Type B pancreatic cell (in vitro differentiated cells): ENCODE measurements around the gene TEX19. TPM values are rescaled to one million over a fixed set of nuclear protein-coding genes. Genes with fewer than 3 reads are reported as not detected.

Source experiments
- DNase-seq: peaks from one replicate; pipeline ENCODE4 v3.0.0; 2021; ENCODE audit warnings: mixed read lengths; ENCODE audit not compliant: unreplicated experiment; ENCODE audit errors: extremely low spot score
- H3K27ac Mint-ChIP-seq: 2 replicates; pipeline ENCODE4 v1.8.0; 2021; ENCODE audit warnings: mild to moderate bottlenecking, mixed read lengths
- H3K27me3 Mint-ChIP-seq: 2 replicates; pipeline ENCODE4 v1.8.0; 2021; ENCODE audit warnings: mixed read lengths
- H3K36me3 Mint-ChIP-seq: 2 replicates; pipeline ENCODE4 v1.8.0; 2021; ENCODE audit warnings: mixed read lengths
- H3K4me1 Mint-ChIP-seq: one replicate; pipeline ENCODE4 v1.8.0; 2021; ENCODE audit warnings: mixed read lengths; ENCODE audit not compliant: unreplicated experiment
- H3K4me3 Mint-ChIP-seq: 2 replicates; pipeline ENCODE4 v1.8.0; 2021; ENCODE audit warnings: mild to moderate bottlenecking, mixed read lengths
- H3K9me3 Mint-ChIP-seq: 2 replicates; pipeline ENCODE4 v1.8.0; 2021; ENCODE audit warnings: mixed read lengths
- total RNA-seq: library from RNA; stranded (reverse); gene quantifications from 2 replicates; pipeline ENCODE4 v1.2.1, GENCODE V29; 2021; ENCODE audit warnings: low replicate concordance
- TF ChIP-seq, protein P1 (sequence below): fragments of 200-600 bp; sonication (generic); conservative IDR thresholded peaks from 2 replicates; pipeline ENCODE4 v1.5.0; 2021; ENCODE audit warnings: antibody characterized with exemption, mild to moderate bottlenecking

TEX19 gene
- total RNA-seq, 1 donor from 2014 or later: 0.14 TPM

DNA sequence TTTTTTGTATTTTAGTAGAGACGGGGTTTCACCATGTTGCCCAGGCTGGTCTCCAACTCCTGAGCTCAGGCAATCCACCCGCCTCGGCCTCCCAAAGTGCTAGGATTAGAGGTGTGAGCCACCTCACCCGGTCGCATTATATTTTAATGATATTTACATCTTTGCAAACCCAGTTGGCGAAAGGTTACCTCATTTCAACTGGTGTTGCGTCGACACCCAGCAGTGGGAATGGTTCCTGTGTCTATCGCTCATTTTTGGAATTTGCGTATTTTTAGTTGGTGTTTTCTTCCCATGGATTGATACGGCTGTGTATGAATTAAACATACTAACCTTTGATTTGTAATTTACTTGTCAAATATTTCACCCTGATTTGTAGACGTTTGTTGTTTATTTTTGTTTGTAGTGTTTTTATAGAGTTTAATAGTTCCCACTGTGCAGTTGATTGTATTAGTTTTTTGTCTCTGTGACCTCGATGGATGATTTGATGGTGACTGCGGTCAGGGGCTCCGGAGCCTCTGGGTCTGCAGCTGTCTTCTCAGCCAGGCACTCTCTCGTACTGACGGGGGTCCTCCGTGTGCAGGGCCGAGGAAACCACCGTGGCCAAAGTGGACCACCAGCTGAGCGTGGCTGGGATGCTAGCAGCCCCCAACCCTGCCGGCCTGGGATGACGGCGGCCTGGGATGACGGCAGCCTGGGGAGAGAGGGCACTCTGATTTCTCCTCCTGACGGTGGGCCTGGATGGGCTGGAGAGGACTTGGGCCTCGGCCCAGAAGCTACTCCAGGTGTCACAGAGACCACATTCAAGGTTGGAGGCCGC is 45.6 kb upstream of the TEX19 start:
- H3K4me1 Mint-ChIP-seq: peaks cover 6% of the 10 kb centered on the region
- no peak overlapping the region for H3K27ac Mint-ChIP-seq
- H3K27me3 Mint-ChIP-seq: peaks cover 7% of the 10 kb centered on the region
- no peak for DNase-seq
- no peak overlapping the region for H3K4me3 Mint-ChIP-seq
- TF ChIP-seq, protein P1, sequence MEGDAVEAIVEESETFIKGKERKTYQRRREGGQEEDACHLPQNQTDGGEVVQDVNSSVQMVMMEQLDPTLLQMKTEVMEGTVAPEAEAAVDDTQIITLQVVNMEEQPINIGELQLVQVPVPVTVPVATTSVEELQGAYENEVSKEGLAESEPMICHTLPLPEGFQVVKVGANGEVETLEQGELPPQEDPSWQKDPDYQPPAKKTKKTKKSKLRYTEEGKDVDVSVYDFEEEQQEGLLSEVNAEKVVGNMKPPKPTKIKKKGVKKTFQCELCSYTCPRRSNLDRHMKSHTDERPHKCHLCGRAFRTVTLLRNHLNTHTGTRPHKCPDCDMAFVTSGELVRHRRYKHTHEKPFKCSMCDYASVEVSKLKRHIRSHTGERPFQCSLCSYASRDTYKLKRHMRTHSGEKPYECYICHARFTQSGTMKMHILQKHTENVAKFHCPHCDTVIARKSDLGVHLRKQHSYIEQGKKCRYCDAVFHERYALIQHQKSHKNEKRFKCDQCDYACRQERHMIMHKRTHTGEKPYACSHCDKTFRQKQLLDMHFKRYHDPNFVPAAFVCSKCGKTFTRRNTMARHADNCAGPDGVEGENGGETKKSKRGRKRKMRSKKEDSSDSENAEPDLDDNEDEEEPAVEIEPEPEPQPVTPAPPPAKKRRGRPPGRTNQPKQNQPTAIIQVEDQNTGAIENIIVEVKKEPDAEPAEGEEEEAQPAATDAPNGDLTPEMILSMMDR: no peak
- no peaks in the 10 kb centered on the region for H3K36me3 Mint-ChIP-seq
- H3K9me3 Mint-ChIP-seq: no peaks in the 10 kb centered on the region

GRCh38 chr17:82314012-82314726 is 44.9 kb upstream of the TEX19 start:
- Mint-ChIP-seq H3K4me3 (no peak overlapping the region), H3K4me1 (peaks cover 6% of the 10 kb centered on the region), H3K9me3 (no peaks in the 10 kb centered on the region), H3K27ac (no peak overlapping the region), H3K27me3 (peaks cover 4% of the 10 kb centered on the region), H3K36me3 (no peaks in the 10 kb centered on the region)
- DNase-seq: no peak
- TF ChIP-seq, protein P1: no peak

DNA sequence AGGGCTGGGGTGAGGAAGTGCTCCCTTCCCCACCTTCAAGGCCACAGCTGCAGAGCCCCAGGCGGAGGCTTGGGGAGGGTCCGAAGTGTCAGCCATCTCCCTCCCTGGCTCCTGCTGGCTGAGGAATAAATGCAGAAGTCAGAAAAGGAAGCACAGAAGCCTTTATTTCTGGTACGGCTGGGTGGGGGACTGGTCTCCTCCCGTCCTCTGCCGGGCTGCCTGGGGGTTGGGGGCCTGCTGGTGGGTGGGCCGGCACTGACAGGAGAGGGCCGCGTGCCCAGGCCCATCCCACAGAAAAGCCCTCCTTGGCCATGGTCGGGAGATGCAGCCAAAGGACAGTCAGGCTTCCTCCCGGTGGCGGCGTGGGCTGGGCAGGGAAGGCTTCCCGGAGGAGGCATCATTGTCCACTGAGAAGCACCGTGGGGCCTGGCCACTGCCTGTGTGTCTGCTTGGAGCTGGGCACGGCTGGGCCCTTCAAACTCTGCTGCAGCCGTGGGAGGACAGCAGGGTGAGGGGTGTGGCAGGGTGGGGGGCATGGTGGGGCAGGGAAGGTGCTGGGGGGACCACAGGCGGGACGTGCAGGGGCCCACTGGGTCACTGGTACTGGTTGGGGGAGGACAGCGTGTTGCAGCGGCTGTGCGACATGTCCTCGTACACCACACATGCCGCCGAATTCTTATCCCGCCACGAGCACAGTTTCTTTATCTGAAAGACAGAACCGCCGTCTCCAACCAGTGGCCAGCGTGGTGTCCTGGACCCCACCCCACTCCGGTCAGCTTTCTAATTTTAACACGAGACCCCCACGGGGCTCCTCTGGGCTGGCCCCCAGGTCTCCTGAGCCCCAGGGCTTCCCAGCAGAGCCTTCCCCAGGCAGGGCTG is 44.1 kb upstream of the TEX19 start:
- Mint-ChIP-seq H3K9me3 (no peaks in the 10 kb centered on the region), H3K27ac (no peak overlapping the region), H3K27me3 (peaks cover 4% of the 10 kb centered on the region), H3K4me3 (no peak overlapping the region), H3K4me1 (peaks cover 6% of the 10 kb centered on the region), H3K36me3 (no peaks in the 10 kb centered on the region)
- TF ChIP-seq, protein P1: no peak
- DNase-seq: no peak

DNA sequence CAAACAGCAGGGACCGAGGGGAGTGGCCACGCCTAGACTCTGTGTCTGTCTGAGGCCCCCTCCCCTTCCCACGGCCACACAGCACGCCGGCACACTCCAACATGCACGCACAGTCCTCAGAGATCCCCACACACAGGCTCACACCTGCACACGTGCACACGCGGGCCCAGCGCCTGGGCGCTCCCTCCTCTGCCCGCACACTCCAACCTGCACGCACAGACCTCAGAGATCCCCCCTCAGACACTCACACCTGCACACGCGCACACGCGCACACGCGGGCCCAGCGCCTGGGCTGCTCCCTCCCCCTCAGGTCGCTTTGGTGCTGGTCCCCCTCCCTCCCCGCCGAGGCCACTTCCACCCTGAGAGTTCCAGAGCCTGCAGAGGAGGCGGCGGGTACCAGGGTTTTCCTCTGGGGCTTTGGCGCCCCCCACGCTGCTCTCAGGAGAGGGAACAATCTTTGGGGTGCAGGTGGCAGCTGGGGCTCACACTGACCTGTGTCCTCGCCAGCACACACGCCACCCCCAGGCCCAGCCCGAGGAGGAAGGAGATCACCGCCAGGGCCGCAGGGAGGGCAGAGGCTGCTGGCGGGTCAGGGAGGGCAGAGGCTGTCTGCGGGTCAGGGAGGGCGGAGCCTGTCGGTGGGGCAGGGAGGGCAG is 43.2 kb upstream of the TEX19 start:
- TF ChIP-seq, protein P1: no peak
- Mint-ChIP-seq H3K4me1 (peaks cover 6% of the 10 kb centered on the region), H3K9me3 (no peaks in the 10 kb centered on the region), H3K4me3 (no peak overlapping the region), H3K27me3 (no peaks in the 10 kb centered on the region), H3K27ac (no peak overlapping the region), H3K36me3 (no peaks in the 10 kb centered on the region)
- no peak for DNase-seq
